ENCODE results near the gene VPS41. TPM values are rescaled to one million over a fixed set of nuclear protein-coding genes. Genes with fewer than 3 reads are reported as not detected.

VPS41 gene
- total and polyA plus RNA-seq, 4 donors: 9.2 to 24.1 (median 16.1) TPM

GRCh38 chr7:38932509-38933168 is 23.6 kb upstream of the VPS41 start:
- peak overlapping the region in 1 of 2 donors; percentile 49 for H3K9ac ChIP-seq (ENCODE audit: low read depth in 1 of 2, low read length in 2 of 2)
- 33% methylated on average over 6 of the region's 6 CpGs for WGBS
- peak; percentile 85 for TF ChIP-seq CTCF (IDR thresholded peaks at IDR 0.05; ENCODE audit: low read depth, low read length, missing input control)
- no peak for TF ChIP-seq REST (IDR thresholded peaks at IDR 0.05)
- TF ChIP-seq JUND (IDR thresholded peaks at IDR 0.05): no peak
- TF ChIP-seq YY1 (IDR thresholded peaks at IDR 0.05): peak; percentile 23
- peak; percentile 87 to 94 for TF ChIP-seq RAD21 (IDR thresholded peaks at IDR 0.05)
- no peak overlapping the region for H3K27ac ChIP-seq (ENCODE audit: low read depth in 1 of 2, low read length in 2 of 2)
- peak; percentile 72 for DNase-seq (ENCODE audit: low spot score)
- H3K36me3 ChIP-seq (ENCODE audit: control insufficient read depth in 4 of 4, insufficient read depth in 3 of 4, low read depth in 1 of 4, low read length in 3 of 4): no peaks in the 10 kb centered on the region
- H3K9me3 ChIP-seq (ENCODE audit: control insufficient read depth in 4 of 4, low read length in 3 of 4): no peaks in the 10 kb centered on the region
- H3K4me3 ChIP-seq (ENCODE audit: low read depth in 1 of 3, low read length in 3 of 3): peak overlapping the region in 1 of 3 donors; percentile 11
- peaks cover 0 to 6% (median 0%) of the 10 kb centered on the region in 4 donors for H3K4me1 ChIP-seq (ENCODE audit: control insufficient read depth in 4 of 4, insufficient read depth in 4 of 4, low read length in 3 of 4)
- no peaks in the 10 kb centered on the region for H3K27me3 ChIP-seq (ENCODE audit: control insufficient read depth in 4 of 4, insufficient read depth in 4 of 4, low read length in 3 of 4)

- no peaks in the 10 kb centered on the region for H3K36me3 ChIP-seq (ENCODE audit: control insufficient read depth in 4 of 4, insufficient read depth in 3 of 4, low read depth in 1 of 4, low read length in 3 of 4)
- H3K4me1 ChIP-seq (ENCODE audit: control insufficient read depth in 4 of 4, insufficient read depth in 4 of 4, low read length in 3 of 4): peaks cover 0 to 6% (median 0%) of the 10 kb centered on the region in 4 donors
- H3K9me3 ChIP-seq (ENCODE audit: control insufficient read depth in 4 of 4, low read length in 3 of 4): no peaks in the 10 kb centered on the region
- TF ChIP-seq HNF4G (IDR thresholded peaks at IDR 0.05) (no peak), NR2F2 (IDR thresholded peaks at IDR 0.05) (no peak), MAX (IDR thresholded peaks at IDR 0.05) (no peak), ZBTB33 (IDR thresholded peaks at IDR 0.05) (no peak), HNF4A (conservative IDR thresholded peaks at IDR 0.05) (no peak), REST (IDR thresholded peaks at IDR 0.05) (no peak), TAF1 (conservative IDR thresholded peaks at IDR 0.05) (no peak), YY1 (IDR thresholded peaks at IDR 0.05) (no peak), EGR1 (IDR thresholded peaks at IDR 0.05; ENCODE audit: low read depth in 2 of 2) (no peak), RXRA (IDR thresholded peaks at IDR 0.05) (no peak)
- no peaks in the 10 kb centered on the region for H3K27me3 ChIP-seq (ENCODE audit: control insufficient read depth in 4 of 4, insufficient read depth in 4 of 4, low read length in 3 of 4)
- no peak overlapping the region for H3K9ac ChIP-seq (ENCODE audit: low read depth in 1 of 2, low read length in 2 of 2)
- H3K27ac ChIP-seq (ENCODE audit: low read depth in 1 of 2, low read length in 2 of 2): no peak overlapping the region
- DNase-seq (ENCODE audit: low spot score): no peak
- H3K4me3 ChIP-seq (ENCODE audit: low read depth in 1 of 3, low read length in 3 of 3): no peak overlapping the region
- WGBS: 93% methylated on average over 7 of the region's 7 CpGs
Observed at GRCh38 chr7:38929460-38930171, 20.6 kb upstream of the VPS41 start.

Data from liver (tissue), 9 donors.